Skin of body (tissue), 2 donors: ENCODE measurements around the gene C12orf56. TPM values are rescaled to one million over a fixed set of nuclear protein-coding genes. Genes with fewer than 3 reads are reported as not detected.

Experiments
- DNase-seq: peaks from one replicate; lab custom pipeline; 2025; lab: John Stamatoyannopoulos, UW
- total RNA-seq: library from RNA; depleted of rRNA; stranded (reverse); fragments of >200 nt; gene quantifications from one replicate; pipeline ENCODE4 v1.2.3, GENCODE V29; 2014

C12orf56 gene
- 1.1 TPM for total RNA-seq

- no peak for DNase-seq
Observed at GRCh38 chr12:64390275-64390851, at the start of gene C12orf56. Gene C12orf56 (minus strand): TSS chr12:64390758. CDS start chr12:64390565, 193 bp downstream.

- no peak for DNase-seq
Observed at GRCh38 chr12:64440100-64440499, 49.5 kb upstream of the C12orf56 start.

- DNase-seq: no peak
Observed at GRCh38 chr12:64433915-64434314, 43.4 kb upstream of the C12orf56 start.

- no peak for DNase-seq
Observed at GRCh38 chr12:64431791-64432190, 41.2 kb upstream of the C12orf56 start.

GRCh38 chr12:64430886-64431285 lies 40.3 kb upstream of the C12orf56 start:
- no peak for DNase-seq

GRCh38 chr12:64428956-64429355 lies 38.4 kb upstream of the C12orf56 start:
- DNase-seq: no peak

- no peak for DNase-seq
Observed at GRCh38 chr12:64427988-64428387, 37.4 kb upstream of the C12orf56 start.

GRCh38 chr12:64419696-64420095 lies 29.1 kb upstream of the C12orf56 start:
- no peak for DNase-seq

GRCh38 chr12:64418209-64418608 lies 27.7 kb upstream of the C12orf56 start:
- no peak for DNase-seq

- DNase-seq: no peak
Observed at GRCh38 chr12:64413884-64414283, 23.3 kb upstream of the C12orf56 start.

GRCh38 chr12:64412459-64412858 lies 21.9 kb upstream of the C12orf56 start:
- no peak for DNase-seq

- DNase-seq: no peak
Observed at GRCh38 chr12:64411427-64411826, 20.9 kb upstream of the C12orf56 start.

- no peak for DNase-seq
Observed at GRCh38 chr12:64407342-64408223, 17.0 kb upstream of the C12orf56 start.

- DNase-seq: peak; percentile 68
Observed at GRCh38 chr12:64404470-64405256, 14.1 kb upstream of the C12orf56 start.

GRCh38 chr12:64403707-64404469 lies 13.3 kb upstream of the C12orf56 start, which contains the start of gene XPOT:
Gene XPOT (plus strand): TSS chr12:64404392. CDS start chr12:64410036, 5,644 bp downstream.
- peak; percentile 99 for DNase-seq

GRCh38 chr12:64402181-64402580 lies 11.6 kb upstream of the C12orf56 start:
- no peak for DNase-seq

GRCh38 chr12:64400041-64400440 lies 9.5 kb upstream of the C12orf56 start:
- no peak for DNase-seq

- DNase-seq: peak; percentile 38
Observed at GRCh38 chr12:64395739-64396138, 5.2 kb upstream of the C12orf56 start.

GRCh38 chr12:64392221-64392620 lies 1.7 kb upstream of the C12orf56 start:
- DNase-seq: no peak

- no peak for DNase-seq
Observed at GRCh38 chr12:64389154-64389553, 1.4 kb downstream of the C12orf56 start.

- no peak for DNase-seq
Observed at GRCh38 chr12:64387197-64387816, 3.3 kb downstream of the C12orf56 start.
